Colonic mucosa (tissue), 4 donors: Measurements from ENCODE around the gene PRRT2. TPM values are rescaled to one million over a fixed set of nuclear protein-coding genes. Genes with fewer than 3 reads are reported as not detected.

Experiments
- DNase-seq: peaks from one replicate; pipeline ENCODE4 v3.0.0-alpha.2; 2020
- H3K27ac ChIP-seq: fragments of 200-600 bp; one replicate; pipeline ENCODE4 v1.8.0; 2021
- H3K27me3 ChIP-seq: fragments of 200-600 bp; one replicate; pipeline ENCODE4 v1.8.0; 2021
- H3K36me3 ChIP-seq: fragments of 200-600 bp; one replicate; pipeline ENCODE4 v1.8.0; 2021
- H3K4me1 ChIP-seq: fragments of 200-600 bp; one replicate; pipeline ENCODE4 v1.8.0; 2021; ENCODE audit warnings: mild to moderate bottlenecking
- H3K4me3 ChIP-seq: fragments of 200-600 bp; one replicate; pipeline ENCODE4 v1.8.0; 2021
- H3K9ac ChIP-seq, 2 donors: one replicate each; pipeline ENCODE4 v1.7.0; 2013; ENCODE audit warnings: control low read depth in 2 of 2, low read depth in 2 of 2, low read length in 2 of 2
- H3K9me3 ChIP-seq: fragments of 200-600 bp; one replicate; pipeline ENCODE4 v1.8.0; 2021
- intact Hi-C: fragments of 100-400 bp; cut with DNase I; formaldehyde crosslinking; loops from one replicate; pipeline ENCODE4 v1.14.1; 2022
- total RNA-seq, 2 donors: library from RNA; stranded (reverse); fragmentation: NEBNext Ultra II Directional in 1 of 2; extraction: Animal tissue kit (Norgen Biotek cat#: 25700) in 1 of 2; gene quantifications; one replicate each; pipeline ENCODE4 v1.2.1, GENCODE V29; 2021
- TF ChIP-seq, protein P1 (sequence below): fragments of 200-600 bp; IDR thresholded peaks from one replicate; pipeline ENCODE4 v1.8.0; 2022; ENCODE audit warnings: antibody characterized with exemption, mild to moderate bottlenecking
- donor health status: healthy.
- donor health status: DM: no; HTN: no; CAD: no.
- donor health status: DM: no; HTN: no; CAD: no.

Gene PRRT2
- total RNA-seq, 2 donors from 2014 or later, result 1.4 to 1.7 TPM

DNA sequence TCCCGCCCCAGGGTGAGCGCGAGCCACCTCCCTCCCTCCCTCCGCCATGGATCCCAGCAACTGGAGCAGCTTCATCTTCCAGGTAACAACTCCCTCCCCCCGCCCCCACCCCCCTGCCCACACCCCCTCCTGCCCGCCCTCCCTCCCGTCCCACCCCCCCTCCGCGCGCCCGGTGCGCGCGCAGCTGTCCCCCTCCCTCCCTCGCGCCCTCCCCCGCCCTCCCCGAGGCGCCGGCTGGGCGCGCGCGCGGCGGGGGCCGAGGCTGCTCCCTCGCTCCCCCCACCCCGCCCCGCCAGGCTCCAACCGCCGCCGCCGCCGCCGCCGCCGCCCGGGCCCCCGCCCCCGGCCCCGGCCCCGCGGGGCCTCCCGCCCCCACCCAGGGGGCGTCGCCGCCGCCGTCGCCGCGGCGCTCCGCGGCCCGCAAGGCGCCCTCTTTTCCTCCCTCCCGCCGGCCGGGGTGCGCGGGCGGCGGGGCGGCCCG lies 5.9 kb upstream of the PRRT2 start, which contains the start of gene MAZ:
Gene MAZ, plus strand, starts transcription at position 431 of the 481 bp plus-strand sequence. CDS start 173 bp downstream, outside the sequence.
- no peak for DNase-seq
- peaks cover 23% of the 10 kb centered on the region for H3K4me1 ChIP-seq

DNA sequence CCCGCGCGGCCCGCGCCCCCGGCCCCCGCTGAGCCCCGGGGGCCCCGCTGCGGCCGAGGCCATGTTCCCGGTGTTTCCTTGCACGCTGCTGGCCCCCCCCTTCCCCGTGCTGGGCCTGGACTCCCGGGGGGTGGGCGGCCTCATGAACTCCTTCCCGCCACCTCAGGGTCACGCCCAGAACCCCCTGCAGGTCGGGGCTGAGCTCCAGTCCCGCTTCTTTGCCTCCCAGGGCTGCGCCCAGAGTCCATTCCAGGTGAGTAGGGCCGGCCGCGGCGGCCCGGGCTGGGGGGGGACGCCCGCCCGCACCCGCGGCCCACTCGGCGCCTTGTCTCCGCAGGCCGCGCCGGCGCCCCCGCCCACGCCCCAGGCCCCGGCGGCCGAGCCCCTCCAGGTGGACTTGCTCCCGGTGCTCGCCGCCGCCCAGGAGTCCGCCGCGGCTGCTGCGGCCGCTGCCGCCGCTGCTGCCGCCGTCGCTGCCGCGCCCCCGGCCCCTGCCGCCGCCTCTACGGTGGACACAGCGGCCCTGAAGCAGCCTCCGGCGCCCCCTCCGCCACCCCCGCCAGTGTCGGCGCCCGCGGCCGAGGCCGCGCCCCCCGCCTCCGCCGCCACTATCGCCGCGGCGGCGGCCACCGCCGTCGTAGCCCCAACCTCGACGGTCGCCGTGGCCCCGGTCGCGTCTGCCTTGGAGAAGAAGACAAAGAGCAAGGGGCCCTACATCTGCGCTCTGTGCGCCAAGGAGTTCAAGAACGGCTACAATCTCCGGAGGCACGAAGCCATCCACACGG lies 5.2 kb upstream of the PRRT2 start:
- peaks cover 23% of the 10 kb centered on the region for H3K4me1 ChIP-seq
- intact Hi-C loops, result no loop called here

More for the DNA sequence above, 5.9 kb upstream of the PRRT2 start, which contains the start of gene MAZ:
- Histone ChIP-seq H3K27ac (peak within 1 kb of the TSS; percentile 98), H3K9me3 (no peaks in the 10 kb centered on the region), H3K9ac (peak within 1 kb of the TSS; percentile 93 to 96), H3K27me3 (no peaks in the 10 kb centered on the region), H3K36me3 (no peaks in the 10 kb centered on the region), H3K4me3 (peak within 1 kb of the TSS; percentile 66)
- TF ChIP-seq, protein P1, sequence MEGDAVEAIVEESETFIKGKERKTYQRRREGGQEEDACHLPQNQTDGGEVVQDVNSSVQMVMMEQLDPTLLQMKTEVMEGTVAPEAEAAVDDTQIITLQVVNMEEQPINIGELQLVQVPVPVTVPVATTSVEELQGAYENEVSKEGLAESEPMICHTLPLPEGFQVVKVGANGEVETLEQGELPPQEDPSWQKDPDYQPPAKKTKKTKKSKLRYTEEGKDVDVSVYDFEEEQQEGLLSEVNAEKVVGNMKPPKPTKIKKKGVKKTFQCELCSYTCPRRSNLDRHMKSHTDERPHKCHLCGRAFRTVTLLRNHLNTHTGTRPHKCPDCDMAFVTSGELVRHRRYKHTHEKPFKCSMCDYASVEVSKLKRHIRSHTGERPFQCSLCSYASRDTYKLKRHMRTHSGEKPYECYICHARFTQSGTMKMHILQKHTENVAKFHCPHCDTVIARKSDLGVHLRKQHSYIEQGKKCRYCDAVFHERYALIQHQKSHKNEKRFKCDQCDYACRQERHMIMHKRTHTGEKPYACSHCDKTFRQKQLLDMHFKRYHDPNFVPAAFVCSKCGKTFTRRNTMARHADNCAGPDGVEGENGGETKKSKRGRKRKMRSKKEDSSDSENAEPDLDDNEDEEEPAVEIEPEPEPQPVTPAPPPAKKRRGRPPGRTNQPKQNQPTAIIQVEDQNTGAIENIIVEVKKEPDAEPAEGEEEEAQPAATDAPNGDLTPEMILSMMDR, result no peak
- intact Hi-C loops, result no loop called here

DNA sequence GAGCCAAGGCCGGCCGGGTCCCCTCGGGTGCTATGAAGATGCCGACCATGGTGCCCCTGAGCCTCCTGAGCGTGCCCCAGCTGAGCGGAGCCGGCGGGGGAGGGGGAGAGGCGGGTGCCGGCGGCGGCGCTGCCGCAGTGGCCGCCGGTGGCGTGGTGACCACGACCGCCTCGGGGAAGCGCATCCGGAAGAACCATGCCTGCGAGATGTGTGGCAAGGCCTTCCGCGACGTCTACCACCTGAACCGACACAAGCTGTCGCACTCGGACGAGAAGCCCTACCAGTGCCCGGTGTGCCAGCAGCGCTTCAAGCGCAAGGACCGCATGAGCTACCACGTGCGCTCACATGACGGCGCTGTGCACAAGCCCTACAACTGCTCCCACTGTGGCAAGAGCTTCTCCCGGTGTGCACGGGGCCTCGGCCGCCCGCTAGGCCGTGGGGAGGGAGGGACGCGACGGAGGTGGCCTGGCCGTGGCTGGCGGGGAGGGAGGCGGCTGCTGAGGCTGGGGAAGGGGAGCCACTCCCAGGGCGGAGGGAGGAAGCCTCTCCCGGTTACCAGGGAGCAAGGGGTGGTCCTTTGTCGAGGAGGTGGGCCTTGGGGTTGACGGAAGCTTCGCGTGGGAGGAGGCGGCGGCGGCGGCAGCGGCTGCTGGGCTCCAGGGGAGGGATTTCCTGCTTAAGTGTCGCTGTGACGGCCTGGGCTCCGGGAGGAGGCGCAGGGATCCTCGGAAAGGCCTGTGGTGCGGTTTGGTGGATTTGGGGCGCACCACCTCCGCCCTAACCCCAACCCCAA lies 4.4 kb upstream of the PRRT2 start:
- Histone ChIP-seq H3K9me3 (no peaks in the 10 kb centered on the region), H3K9ac (peak overlapping the region; percentile 80 to 87), H3K4me3 (peak overlapping the region; percentile 48), H3K27ac (peak overlapping the region; percentile 80), H3K4me1 (peaks cover 29% of the 10 kb centered on the region), H3K36me3 (no peaks in the 10 kb centered on the region), H3K27me3 (no peaks in the 10 kb centered on the region)
- TF ChIP-seq, protein P1, result peak; percentile 32
- peak; percentile 95 for DNase-seq
- intact Hi-C loops, result no loop called here

More for the DNA sequence above, 5.2 kb upstream of the PRRT2 start:
- peak overlapping the region; percentile 48 for H3K4me3 ChIP-seq
- H3K9me3 ChIP-seq, result no peaks in the 10 kb centered on the region
- H3K27ac ChIP-seq, result peak overlapping the region; percentile 80
- H3K9ac ChIP-seq, result peak overlapping the region; percentile 80 to 87
- no peaks in the 10 kb centered on the region for H3K36me3 ChIP-seq
- peak; percentile 62 for DNase-seq
- H3K27me3 ChIP-seq, result no peaks in the 10 kb centered on the region
- TF ChIP-seq, protein P1, result no peak

DNA sequence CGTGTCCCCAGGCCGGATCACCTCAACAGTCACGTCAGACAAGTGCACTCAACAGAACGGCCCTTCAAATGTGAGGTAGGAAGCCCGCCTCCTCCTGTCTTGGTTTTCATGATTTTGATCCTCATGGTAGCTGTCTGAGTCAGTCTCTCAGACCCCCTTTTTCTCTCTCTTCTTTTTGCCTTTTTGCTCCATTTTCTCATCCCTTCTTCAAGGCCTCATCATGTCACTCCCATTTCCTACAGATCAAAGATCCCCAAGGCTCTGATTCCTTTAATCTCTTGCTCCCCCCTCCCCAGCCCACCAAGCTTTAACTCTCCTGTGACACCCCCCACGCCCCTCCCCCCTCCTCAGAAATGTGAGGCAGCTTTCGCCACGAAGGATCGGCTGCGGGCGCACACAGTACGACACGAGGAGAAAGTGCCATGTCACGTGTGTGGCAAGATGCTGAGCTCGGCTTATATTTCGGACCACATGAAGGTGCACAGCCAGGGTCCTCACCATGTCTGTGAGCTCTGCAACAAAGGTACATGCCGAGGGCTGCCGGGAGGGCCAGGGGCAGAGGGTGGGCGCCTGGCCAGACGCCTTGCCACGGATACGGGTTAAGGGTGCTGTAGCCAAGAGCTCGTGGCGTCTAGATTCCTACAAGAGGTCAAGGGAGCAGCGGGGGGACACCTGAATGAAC lies 3.6 kb upstream of the PRRT2 start:
- no peaks in the 10 kb centered on the region for H3K27me3 ChIP-seq
- H3K9me3 ChIP-seq, result no peaks in the 10 kb centered on the region
- H3K36me3 ChIP-seq, result no peaks in the 10 kb centered on the region
- intact Hi-C loops, result no loop called here
- peak overlapping the region; percentile 48 for H3K4me3 ChIP-seq
- peak; percentile 49 for DNase-seq
- peak overlapping the region; percentile 80 for H3K27ac ChIP-seq
- peaks cover 30% of the 10 kb centered on the region for H3K4me1 ChIP-seq
- peak overlapping the region; percentile 80 to 87 for H3K9ac ChIP-seq
- TF ChIP-seq, protein P1, result no peak
